Left ventricle myocardium superior (tissue), 1 donor: Measurements from ENCODE around the gene GNA12. TPM values are rescaled to one million over a fixed set of nuclear protein-coding genes. Genes with fewer than 3 reads are reported as not detected.
A peak's percentile ranks its signal among the peaks of the same experiment; 100 is the strongest.

Source experiments
- ATAC-seq: fragments of 200-7000 bp; cut with Tn5 transposase; one replicate; pipeline ENCODE4 v1.9.1; 2020; ENCODE audit warnings: mild to moderate bottlenecking, moderate library complexity
- DNase-seq: peaks from one replicate; pipeline ENCODE4 v3.0.0-alpha.2; 2020
- intact Hi-C: fragments of 100-400 bp; cut with micrococcal nuclease; formaldehyde crosslinking; loops from one replicate; pipeline ENCODE4 v1.11.0; 2022
- long read RNA-seq: library from polyadenylated mRNA; unstranded; transcript quantifications from one replicate; pipeline ENCODE4 v2.0.0, GENCODE V29; 2021
- total RNA-seq: library from RNA; stranded (reverse); fragmentation: NEBNext Ultra II Directional; extraction: Animal tissue kit (Norgen Biotek cat#: 25700); gene quantifications from one replicate; pipeline ENCODE4 v1.2.1, GENCODE V29; 2021
- donor health status: DM: no; HTN: yes; CAD: no; lungs with severe emphysema.

GNA12 gene, protein sequence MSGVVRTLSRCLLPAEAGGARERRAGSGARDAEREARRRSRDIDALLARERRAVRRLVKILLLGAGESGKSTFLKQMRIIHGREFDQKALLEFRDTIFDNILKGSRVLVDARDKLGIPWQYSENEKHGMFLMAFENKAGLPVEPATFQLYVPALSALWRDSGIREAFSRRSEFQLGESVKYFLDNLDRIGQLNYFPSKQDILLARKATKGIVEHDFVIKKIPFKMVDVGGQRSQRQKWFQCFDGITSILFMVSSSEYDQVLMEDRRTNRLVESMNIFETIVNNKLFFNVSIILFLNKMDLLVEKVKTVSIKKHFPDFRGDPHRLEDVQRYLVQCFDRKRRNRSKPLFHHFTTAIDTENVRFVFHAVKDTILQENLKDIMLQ
- 40.4 TPM for total RNA-seq
- long read RNA-seq, full-length matches to known transcripts = 25 of 60 reads
- long read RNA-seq, partial matches to known transcripts = 1 of 60 reads
- long read RNA-seq, other reads (novel, unspliced or antisense) = 34 of 60 reads

GRCh38 chr7:2844153-2845033 lies at the start of gene GNA12:
TSS of gene GNA12 (minus strand) at chr7:2844308. CDS start at chr7:2844161, 147 bp downstream.
- DNase-seq = peak; percentile 99
- intact Hi-C loops = loop anchor here (10.0 kb wide), 1 partner anchor 80 kb away; no protein-coding TSS in a partner anchor
- peak; percentile 97 for ATAC-seq

GRCh38 chr7:2893411-2893861 lies 49.3 kb upstream of the GNA12 start:
- ATAC-seq (no peak), DNase-seq (no peak)
- intact Hi-C loops = no loop called here

GRCh38 chr7:2892549-2892948 lies 48.4 kb upstream of the GNA12 start:
- intact Hi-C loops = no loop called here
- no peak for ATAC-seq
- DNase-seq = no peak

DNA sequence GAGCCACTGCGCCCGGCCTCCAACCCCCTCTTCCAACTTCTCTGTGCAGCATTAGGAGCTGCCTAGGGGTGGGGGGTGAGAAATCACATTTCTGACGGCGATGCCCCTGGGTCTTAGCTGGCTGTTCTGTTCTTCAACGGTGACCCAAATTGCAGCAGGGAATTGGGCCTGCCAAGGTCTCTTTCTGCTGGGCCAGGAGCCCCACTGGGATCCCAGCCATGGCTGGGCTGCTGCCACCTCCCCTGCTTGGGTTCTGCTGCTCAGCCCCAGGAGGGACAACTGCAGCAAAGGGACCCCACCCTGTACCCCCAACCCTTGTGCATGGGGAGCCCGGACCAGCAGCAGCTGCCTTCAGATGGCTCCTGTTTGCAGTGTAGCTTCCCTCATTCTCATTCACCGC lies 43.7 kb upstream of the GNA12 start:
- ATAC-seq = no peak
- no peak for DNase-seq
- intact Hi-C loops = no loop called here

- no peak for DNase-seq
- peak; percentile 76 for ATAC-seq
- intact Hi-C loops = no loop called here
These were observed 42.8 kb upstream of the GNA12 start for GRCh38 chr7:2886900-2887299.

- intact Hi-C loops = no loop called here
- ATAC-seq (no peak), DNase-seq (no peak)
These were observed 42.3 kb upstream of the GNA12 start for GRCh38 chr7:2886391-2886790.

DNA sequence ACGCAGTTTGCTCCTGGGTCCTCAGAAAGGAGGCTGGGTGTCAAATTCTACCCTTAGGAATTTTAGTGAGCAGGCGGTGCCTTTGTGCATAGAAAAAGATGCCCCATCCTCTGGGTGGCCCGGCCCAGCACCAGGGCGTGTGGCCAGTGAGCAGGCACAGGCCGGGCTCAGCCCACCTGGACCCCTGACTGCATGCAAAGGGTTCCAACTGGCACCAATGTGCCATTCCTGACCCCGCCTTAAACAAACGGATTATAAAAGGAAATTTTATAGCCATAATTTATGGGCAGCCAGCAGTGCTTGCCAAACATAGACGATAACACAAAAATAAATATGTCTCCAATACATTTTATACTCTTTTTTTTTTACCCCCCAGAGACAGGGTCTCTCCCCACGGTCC lies 40.1 kb upstream of the GNA12 start:
- DNase-seq = no peak
- intact Hi-C loops = no loop called here
- no peak for ATAC-seq

DNA sequence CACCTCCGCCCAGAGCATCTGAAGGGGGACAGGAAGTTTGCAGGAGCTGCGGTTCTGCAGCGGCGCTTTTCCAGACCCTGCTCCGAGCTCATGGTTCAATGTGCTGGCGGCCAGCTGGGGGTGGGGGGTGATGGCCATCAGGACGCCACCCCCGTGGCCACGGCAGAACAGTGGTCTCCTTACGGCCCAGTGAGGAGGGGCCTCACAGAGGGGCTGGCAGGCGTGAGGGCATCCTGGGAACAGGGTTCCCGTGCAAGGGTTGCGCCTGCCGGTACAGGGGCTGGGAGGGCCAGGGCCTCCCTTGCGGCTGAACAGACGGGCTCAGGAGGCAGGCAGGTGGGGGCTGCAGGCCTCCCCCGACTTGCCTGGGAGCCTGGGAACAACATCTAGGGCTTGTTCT lies 39.0 kb upstream of the GNA12 start:
- DNase-seq (no peak), ATAC-seq (no peak)
- intact Hi-C loops = no loop called here

GRCh38 chr7:2882111-2882510 lies 38.0 kb upstream of the GNA12 start:
- ATAC-seq (no peak), DNase-seq (no peak)
- intact Hi-C loops = no loop called here

DNA sequence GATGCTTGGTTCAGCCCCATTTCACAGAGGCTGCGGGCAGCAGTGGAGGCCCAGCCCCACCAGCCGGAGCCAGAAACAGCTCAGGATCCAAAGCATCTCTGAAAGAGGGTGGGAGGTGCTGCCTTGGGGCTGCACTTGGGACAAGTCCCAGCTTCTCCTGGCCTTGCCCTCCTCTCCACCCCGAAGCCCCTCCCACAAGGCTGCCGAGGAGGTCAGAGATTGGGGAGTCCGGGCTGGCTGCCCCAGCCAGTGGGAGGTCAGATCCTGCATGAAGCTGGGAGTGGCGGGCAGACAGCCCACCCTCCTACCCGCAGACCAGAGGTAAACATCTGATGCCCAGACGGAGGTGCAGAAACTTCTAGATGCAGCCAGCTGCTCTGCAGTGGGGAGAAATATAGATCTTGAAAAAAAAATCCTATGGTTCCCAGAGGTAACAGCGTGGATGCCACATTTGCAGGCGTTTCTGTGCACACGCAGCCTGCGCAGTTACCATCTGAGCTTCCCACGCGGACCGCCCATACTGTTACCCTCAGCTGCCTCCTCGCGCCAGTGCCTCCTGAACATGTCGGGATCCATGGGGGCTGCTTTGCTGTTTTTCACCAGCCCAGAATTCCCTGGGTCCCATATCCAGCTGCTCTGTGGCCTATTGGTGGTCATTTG lies 36.9 kb upstream of the GNA12 start:
- no peak for ATAC-seq
- DNase-seq = no peak
- intact Hi-C loops = no loop called here

GRCh38 chr7:2880051-2880450 lies 35.9 kb upstream of the GNA12 start:
- intact Hi-C loops = no loop called here
- no peak for DNase-seq
- ATAC-seq = no peak

DNA sequence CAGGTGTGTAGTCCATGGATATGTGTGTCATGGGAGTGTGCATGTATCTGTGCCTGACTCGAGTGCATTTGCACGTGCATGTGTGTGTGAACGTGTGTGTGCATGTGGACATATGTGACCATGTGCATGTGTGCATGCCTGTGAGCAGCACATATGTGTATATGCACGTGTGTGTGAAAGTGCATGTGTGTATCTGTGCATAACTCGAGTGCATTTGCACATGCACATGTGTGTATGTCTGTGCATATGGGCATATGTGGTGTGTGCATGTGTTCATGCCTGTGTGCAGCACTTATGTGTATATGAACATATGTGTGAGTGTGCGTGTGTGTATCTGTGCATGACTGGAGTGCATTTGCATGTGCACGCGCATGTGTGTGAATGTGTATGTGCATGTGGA lies 35.2 kb upstream of the GNA12 start:
- no peak for DNase-seq
- ATAC-seq = no peak
- intact Hi-C loops = no loop called here

GRCh38 chr7:2878306-2878705 lies 34.2 kb upstream of the GNA12 start:
- intact Hi-C loops = no loop called here
- ATAC-seq (no peak), DNase-seq (no peak)

DNA sequence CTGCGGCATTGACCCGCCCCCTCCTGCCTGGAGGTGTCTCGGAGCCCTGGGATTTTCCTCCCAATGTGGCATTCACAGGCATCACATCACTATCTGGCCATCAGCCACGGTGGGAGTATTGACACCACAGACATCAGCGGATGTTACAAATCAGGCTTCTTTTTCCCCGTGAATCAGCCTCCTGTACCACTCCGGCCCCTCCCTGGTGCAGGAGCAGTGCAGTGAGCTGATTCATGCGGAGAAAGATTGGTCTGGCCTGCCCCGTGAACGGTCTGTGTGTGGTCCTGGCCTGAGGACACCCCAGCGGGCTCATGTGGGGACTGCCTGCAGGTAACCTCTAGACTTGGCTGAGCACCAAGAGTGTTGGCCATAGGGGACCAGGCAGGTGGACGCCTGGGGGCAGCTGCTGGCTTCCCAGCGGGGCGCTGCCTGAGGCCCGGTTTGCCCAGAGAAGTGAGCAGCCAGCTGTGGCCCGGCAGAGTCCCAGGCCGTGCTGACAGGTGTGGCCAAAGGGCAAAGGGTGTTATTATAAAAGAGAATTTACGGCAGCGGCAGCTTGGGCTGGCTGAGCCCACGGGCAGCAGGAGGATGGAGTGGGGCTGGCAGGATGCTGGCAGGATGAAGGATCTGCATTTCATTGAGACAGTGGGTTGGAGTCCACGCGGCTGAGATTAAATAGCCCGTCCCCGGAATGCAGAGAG lies 32.1 kb upstream of the GNA12 start:
- ATAC-seq (no peak), DNase-seq (no peak)
- intact Hi-C loops = no loop called here

DNA sequence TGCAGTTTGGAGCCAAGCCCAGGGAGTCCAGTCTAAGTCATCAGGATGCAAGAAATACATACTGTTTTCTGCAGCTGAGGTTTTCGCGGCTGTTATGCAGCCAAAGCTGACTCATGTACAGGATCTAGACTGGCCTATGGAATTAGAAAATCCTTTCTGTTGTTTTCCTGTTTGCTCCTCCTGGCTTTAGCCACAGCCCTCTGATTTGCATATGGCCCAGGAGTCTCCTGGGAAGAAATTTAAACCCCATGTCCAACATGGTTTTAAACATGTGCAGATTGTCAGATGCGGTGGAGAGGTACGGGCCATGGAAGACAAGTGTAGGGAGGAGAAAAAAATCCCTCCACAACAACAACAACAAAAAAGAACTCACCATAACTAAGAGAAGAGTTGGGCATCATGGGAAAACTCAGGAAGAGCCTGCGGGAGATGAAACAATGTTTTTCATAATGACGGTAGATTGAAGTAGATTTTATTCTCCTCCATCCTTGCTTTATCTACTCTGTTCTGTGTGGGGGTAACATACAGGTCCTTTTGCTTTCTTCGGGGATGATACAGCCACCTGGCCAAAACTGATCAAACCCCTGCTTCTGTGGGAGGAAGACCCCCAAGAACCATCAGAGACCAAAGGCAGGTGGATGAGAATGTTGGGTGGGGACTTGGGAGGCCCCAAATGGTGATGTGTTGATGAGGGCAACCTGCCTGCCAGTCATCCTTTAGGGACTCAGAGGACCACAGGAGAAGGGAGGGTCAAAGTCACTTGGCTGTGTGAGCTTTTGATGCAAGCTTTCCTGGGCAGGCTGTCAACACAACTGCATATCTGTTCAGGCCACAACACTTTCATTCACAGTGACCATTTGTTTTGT lies 29.8 kb upstream of the GNA12 start:
- ATAC-seq = no peak
- DNase-seq = no peak
- intact Hi-C loops = no loop called here

- intact Hi-C loops = no loop called here
- ATAC-seq (no peak), DNase-seq (no peak)
These were observed 29.0 kb upstream of the GNA12 start for GRCh38 chr7:2873146-2873545.

DNA sequence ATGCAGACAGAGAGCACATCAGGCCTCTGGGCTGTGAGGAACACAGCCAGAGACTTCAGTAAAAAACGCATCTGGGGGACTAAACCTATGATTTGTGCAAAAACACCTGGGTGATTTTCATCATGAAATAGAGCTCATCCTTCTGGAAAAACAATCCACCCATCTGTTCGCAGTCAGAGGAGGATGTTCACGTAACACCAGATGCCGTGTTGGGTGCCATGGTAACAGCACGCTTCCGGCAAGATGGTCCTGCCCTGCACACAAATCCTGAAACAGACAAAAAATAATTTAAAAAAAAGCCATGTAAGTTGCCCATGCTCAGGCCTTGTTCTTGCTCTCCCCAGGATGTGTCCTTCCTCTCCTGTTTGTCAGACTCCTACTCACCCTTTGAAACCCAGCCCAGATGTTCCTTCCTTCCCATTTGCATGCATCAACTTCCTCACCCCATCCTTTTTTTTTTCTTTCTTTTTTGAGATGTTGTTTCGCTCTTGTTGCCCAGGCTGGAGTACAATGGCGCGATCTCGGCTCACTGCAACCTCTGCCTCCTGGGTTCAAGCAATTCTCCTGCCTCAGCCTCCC lies 28.3 kb upstream of the GNA12 start:
- intact Hi-C loops = no loop called here
- no peak for DNase-seq
- ATAC-seq = no peak

DNA sequence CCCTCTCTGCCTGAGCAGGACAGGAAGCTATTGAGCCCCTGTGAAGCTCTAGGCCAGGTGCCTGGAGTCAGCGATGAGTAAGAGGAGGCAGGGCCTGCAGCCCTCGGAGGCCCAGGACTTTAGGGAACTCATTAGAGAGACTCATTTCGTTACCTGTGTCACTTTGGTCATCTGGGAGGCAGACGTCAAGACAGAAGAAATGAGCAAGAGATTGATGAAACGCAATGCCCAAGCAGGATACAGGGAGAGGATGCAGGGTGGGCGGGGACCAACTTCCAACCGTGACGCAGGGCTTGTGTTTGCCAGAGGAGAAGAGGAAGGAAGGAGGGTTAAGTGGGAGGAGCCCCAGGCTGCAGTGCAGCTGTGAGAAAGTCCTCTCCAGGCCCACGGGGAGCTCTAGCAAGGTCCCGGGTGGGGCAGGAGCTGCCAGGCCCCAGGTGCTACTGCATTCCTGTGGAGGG lies 26.4 kb upstream of the GNA12 start:
- peak; percentile 88 for ATAC-seq
- intact Hi-C loops = no loop called here

More for the DNA sequence above, 26.4 kb upstream of the GNA12 start:
- peak; percentile 77 for DNase-seq
